H9 (cell line): ENCODE measurements around the gene NTN3. TPM values are rescaled to one million over a fixed set of nuclear protein-coding genes. Genes with fewer than 3 reads are reported as not detected.

Source experiments
- DNase-seq: peaks from one replicate; pipeline ENCODE4 v3.0.0-alpha.2; 2017
- H2AFZ ChIP-seq: one replicate; pipeline ENCODE4 v1.6.1; 2013; ENCODE audit warnings: mild to moderate bottlenecking, low read length, control low read depth, moderate library complexity
- H2AK5ac ChIP-seq: 2 replicates; pipeline ENCODE4 v1.6.1; 2013; ENCODE audit warnings: low read length, control low read depth, mixed read lengths; ENCODE audit not compliant: insufficient read length
- H2BK120ac ChIP-seq: one replicate; pipeline ENCODE4 v1.6.1; 2013; ENCODE audit warnings: low read depth, mild to moderate bottlenecking, low read length, control low read depth, inconsistent platforms; ENCODE audit not compliant: poor library complexity, severe bottlenecking
- H2BK12ac ChIP-seq: 2 replicates; pipeline ENCODE4 v1.6.1; 2013; ENCODE audit warnings: low read length, control low read depth, mixed read lengths, low read depth; ENCODE audit not compliant: insufficient read length
- H2BK15ac ChIP-seq: 2 replicates; pipeline ENCODE4 v1.6.1; 2013; ENCODE audit warnings: low read depth, low read length, control low read depth
- H2BK20ac ChIP-seq: one replicate; pipeline ENCODE4 v1.6.1; 2013; ENCODE audit warnings: low read depth, mild to moderate bottlenecking, low read length, control low read depth, inconsistent platforms; ENCODE audit not compliant: poor library complexity, severe bottlenecking
- H2BK5ac ChIP-seq: 2 replicates; pipeline ENCODE4 v1.6.1; 2013; ENCODE audit warnings: low read length, control low read depth, mixed read lengths; ENCODE audit not compliant: insufficient read length
- H3K14ac ChIP-seq: 2 replicates; pipeline ENCODE4 v1.6.1; 2013; ENCODE audit warnings: low read length, control low read depth; ENCODE audit not compliant: insufficient read depth
- H3K18ac ChIP-seq: 2 replicates; pipeline ENCODE4 v1.6.1; 2013; ENCODE audit warnings: low read depth, mild to moderate bottlenecking, mixed read lengths, low read length, control low read depth; ENCODE audit not compliant: insufficient read length
- H3K23ac ChIP-seq: 2 replicates; pipeline ENCODE4 v1.6.1; 2013; ENCODE audit warnings: low read length, control low read depth, mixed read lengths, low read depth; ENCODE audit not compliant: insufficient read length
- H3K23me2 ChIP-seq: 2 replicates; pipeline ENCODE4 v1.6.1; 2013; ENCODE audit warnings: low read depth, mild to moderate bottlenecking, mixed read lengths, low read length, control low read depth; ENCODE audit not compliant: insufficient read length, poor library complexity, severe bottlenecking
- H3K27ac ChIP-seq: 2 replicates; pipeline ENCODE4 v1.5.1; 2013; ENCODE audit warnings: low read length, control low read depth, mixed read lengths, low read depth; ENCODE audit not compliant: insufficient read length
- H3K27me3 ChIP-seq: 2 replicates; pipeline ENCODE4 v1.6.1; 2013; ENCODE audit warnings: low read length, control low read depth, inconsistent platforms; ENCODE audit not compliant: insufficient read depth
- H3K4ac ChIP-seq: 2 replicates; pipeline ENCODE4 v1.6.1; 2013; ENCODE audit warnings: low read depth, mild to moderate bottlenecking, control low read depth, inconsistent platforms, low read length, moderate library complexity
- H3K4me1 ChIP-seq: 2 replicates; pipeline ENCODE4 v1.6.1; 2013; ENCODE audit warnings: low read length, control low read depth, inconsistent platforms; ENCODE audit not compliant: insufficient read depth
- H3K4me2 ChIP-seq: 2 replicates; pipeline ENCODE4 v1.6.1; 2013; ENCODE audit warnings: low read length, control low read depth, mixed read lengths; ENCODE audit not compliant: insufficient read length, insufficient read depth
- H3K56ac ChIP-seq: 2 replicates; pipeline ENCODE4 v1.6.1; 2013; ENCODE audit warnings: low read depth, mild to moderate bottlenecking, mixed read lengths, low read length, control low read depth; ENCODE audit not compliant: insufficient read length
- H3K79me1 ChIP-seq: 2 replicates; pipeline ENCODE4 v1.6.1; 2013; ENCODE audit warnings: low read depth, mild to moderate bottlenecking, moderate library complexity, low read length, control low read depth, inconsistent platforms; ENCODE audit not compliant: insufficient read depth, poor library complexity, severe bottlenecking
- H3K79me2 ChIP-seq: 2 replicates; pipeline ENCODE4 v1.6.1; 2013; ENCODE audit warnings: low read length, control low read depth, inconsistent platforms; ENCODE audit not compliant: insufficient read depth
- H3K9ac ChIP-seq: 2 replicates; pipeline ENCODE4 v1.6.1; 2013; ENCODE audit warnings: low read length, control low read depth, mixed read lengths; ENCODE audit not compliant: insufficient read length; ENCODE audit errors: extremely low read depth
- H3K9me3 ChIP-seq: one replicate; pipeline ENCODE4 v1.6.1; 2013; ENCODE audit warnings: low read depth, low read length, inconsistent platforms; ENCODE audit not compliant: control insufficient read depth
- H3T11ph ChIP-seq: one replicate; pipeline ENCODE4 v1.6.1; 2013; ENCODE audit warnings: mild to moderate bottlenecking, low read length, control low read depth, inconsistent platforms
- H4K20me1 ChIP-seq: one replicate; pipeline ENCODE4 v1.6.1; 2013; ENCODE audit not compliant: control insufficient read depth, insufficient read length, insufficient read depth
- H4K5ac ChIP-seq: 2 replicates; pipeline ENCODE4 v1.6.1; 2013; ENCODE audit warnings: low read depth, mild to moderate bottlenecking, mixed read lengths, low read length, control low read depth; ENCODE audit not compliant: insufficient read length
- H4K8ac ChIP-seq: replicated peaks from 2 replicates; pipeline ENCODE4 v1.6.1; 2013; ENCODE audit warnings: low read length, control low read depth, mixed read lengths, low read depth; ENCODE audit not compliant: insufficient read length
- H4K91ac ChIP-seq: 2 replicates; pipeline ENCODE4 v1.6.1; 2013; ENCODE audit warnings: low read depth, mild to moderate bottlenecking, moderate library complexity, mixed read lengths, low read length, control low read depth; ENCODE audit not compliant: insufficient read length
- H3K27ac Mint-ChIP-seq, 3 experiments: 2 replicates in 2 of 3; 3 replicates in 1 of 3; pipeline ENCODE4 v1.8.0; 2020 to 2021; ENCODE audit warnings: mixed read lengths in 3 of 3, mild to moderate bottlenecking in 1 of 3, moderate library complexity in 1 of 3
- H3K27me3 Mint-ChIP-seq: 2 replicates; pipeline ENCODE4 v1.8.0; 2021; ENCODE audit warnings: low read depth, mild to moderate bottlenecking, moderate library complexity, mixed read lengths
- H3K36me3 Mint-ChIP-seq, 3 experiments: 2 replicates in 2 of 3; 3 replicates in 1 of 3; pipeline ENCODE4 v1.8.0; 2020 to 2021; ENCODE audit warnings: low read depth in 3 of 3, mixed read lengths in 3 of 3; ENCODE audit not compliant: insufficient read depth in 1 of 3
- H3K4me1 Mint-ChIP-seq, 2 experiments: 2 replicates each; pipeline ENCODE4 v1.8.0; 2020; ENCODE audit warnings: mixed read lengths in 2 of 2
- H3K4me3 Mint-ChIP-seq, 2 experiments: 2 replicates in 1 of 2; 3 replicates in 1 of 2; pipeline ENCODE4 v1.8.0; 2020 to 2021; ENCODE audit warnings: mild to moderate bottlenecking in 2 of 2, mixed read lengths in 2 of 2, moderate library complexity in 1 of 2
- H3K9me3 Mint-ChIP-seq, 2 experiments: 2 replicates in 1 of 2; 3 replicates in 1 of 2; pipeline ENCODE4 v1.8.0; 2020; ENCODE audit warnings: mild to moderate bottlenecking in 2 of 2, mixed read lengths in 2 of 2, moderate library complexity in 1 of 2
- WGBS: extraction: QIAGEN DNeasy Blood & Tissue Kit; methylation state at CpG from one replicate; pipeline ENCODE4 v1.1.7; 2013; ENCODE audit warnings: missing lambda C conversion rate, low lambda C conversion rate, mixed read lengths; ENCODE audit not compliant: insufficient read length; ENCODE audit errors: extremely low coverage; 5-methylcytosine and 5-hydroxymethylcytosine counted together
- total RNA-seq: library from RNA; stranded (reverse); gene quantifications from 2 replicates; pipeline ENCODE4 v1.2.1, GENCODE V29; 2021
- TF ChIP-seq, protein P1 (sequence below): fragments of 200-600 bp; sonication (generic); conservative IDR thresholded peaks from 3 replicates; pipeline ENCODE4 v1.8.0; 2021; ENCODE audit warnings: antibody characterized with exemption, mild to moderate bottlenecking

Gene NTN3
- total RNA-seq, 1 experiment from 2014 or later = 1.3 TPM

DNA sequence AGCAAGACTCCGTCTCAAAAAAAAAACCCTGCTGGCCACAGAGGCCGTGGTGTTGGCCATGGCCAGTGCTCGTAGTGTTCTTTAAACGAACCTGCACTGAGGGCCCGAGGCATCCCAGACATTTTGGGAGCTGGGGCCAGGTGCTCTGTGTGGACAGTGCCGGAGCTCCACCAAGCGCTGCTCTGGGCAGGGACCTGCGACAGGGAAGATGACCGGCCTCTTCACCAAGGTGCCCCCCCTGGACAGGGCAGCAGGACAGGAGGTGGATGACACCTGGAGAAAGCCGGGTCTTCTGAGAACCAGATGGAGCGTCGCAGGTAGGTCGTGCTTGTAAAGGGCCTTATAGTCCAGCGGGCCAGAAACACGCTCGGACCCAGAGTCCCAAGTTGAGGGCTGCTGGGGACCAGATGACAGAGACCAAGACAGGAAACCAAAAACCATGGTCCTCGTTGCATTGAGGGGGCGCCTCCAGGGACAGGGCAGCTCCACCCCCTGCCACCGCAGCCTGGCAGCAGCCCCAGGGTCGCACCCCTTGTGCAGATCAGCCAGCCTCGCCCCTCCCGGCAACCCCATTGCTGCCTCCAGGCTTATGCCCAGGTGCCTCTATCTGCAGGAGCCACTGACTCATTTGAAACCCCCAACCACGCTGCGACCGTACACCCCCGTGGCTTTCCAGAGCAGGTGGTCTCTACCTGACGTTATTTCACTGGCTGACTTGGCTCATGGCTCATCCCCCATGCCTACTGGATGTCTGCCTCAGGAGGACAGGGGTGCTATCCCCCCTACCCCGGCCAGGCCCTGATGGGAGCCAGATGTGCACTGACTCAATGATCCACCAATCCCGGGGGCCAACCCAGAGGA lies 4.2 kb upstream of the NTN3 start:
- Histone ChIP-seq H4K8ac (no peak overlapping the region), H3K4ac (no peak overlapping the region), H3K27me3 (peaks cover 7% of the 10 kb centered on the region; the same call in 1 of the 2 replicates), H3K23me2 (peaks cover 9% of the 10 kb centered on the region), H2BK12ac (no peak overlapping the region), H4K5ac (no peak overlapping the region), H3K18ac (no peak overlapping the region), H2BK5ac (no peak overlapping the region), H4K91ac (no peak overlapping the region), H2AFZ (no peak overlapping the region), H2BK120ac (no peak overlapping the region), H3K79me2 (no peaks in the 10 kb centered on the region), H3K79me1 (no peaks in the 10 kb centered on the region), H2BK15ac (no peak overlapping the region), H4K20me1 (no peaks in the 10 kb centered on the region), H3K9ac (no peak overlapping the region), H3K23ac (no peak overlapping the region), H3K14ac (no peak overlapping the region), H3K9me3 (no peaks in the 10 kb centered on the region), H2BK20ac (no peak overlapping the region), H3K27ac (no peak overlapping the region), H3K4me2 (peak overlapping the region; percentile 15), H3T11ph (no peak overlapping the region), H3K56ac (no peak overlapping the region), H3K4me1 (no peaks in the 10 kb centered on the region), H2AK5ac (no peak overlapping the region)
- H3K27me3 Mint-ChIP-seq = peaks cover 19% of the 10 kb centered on the region
- H3K27ac Mint-ChIP-seq = 0 out of 7 replicates have a peak overlapping the region, but pooled peaks of 1 of the 3 experiments have one; percentile 61
- H3K4me1 Mint-ChIP-seq = peaks cover 15 to 22% of the 10 kb centered on the region in 2 experiments
- no peak for DNase-seq
- H3K4me3 Mint-ChIP-seq = peak overlapping the region; percentile 30 to 63; a peak in 3 of 5 replicates
- no peaks in the 10 kb centered on the region for H3K9me3 Mint-ChIP-seq
- H3K36me3 Mint-ChIP-seq = peaks cover 4 to 21% (median 12%) of the 10 kb centered on the region in 3 experiments; a peak in 5 of 7 replicates
- WGBS = no CpG with 5 or more reads among the region's 29 CpGs
- TF ChIP-seq, protein P1, sequence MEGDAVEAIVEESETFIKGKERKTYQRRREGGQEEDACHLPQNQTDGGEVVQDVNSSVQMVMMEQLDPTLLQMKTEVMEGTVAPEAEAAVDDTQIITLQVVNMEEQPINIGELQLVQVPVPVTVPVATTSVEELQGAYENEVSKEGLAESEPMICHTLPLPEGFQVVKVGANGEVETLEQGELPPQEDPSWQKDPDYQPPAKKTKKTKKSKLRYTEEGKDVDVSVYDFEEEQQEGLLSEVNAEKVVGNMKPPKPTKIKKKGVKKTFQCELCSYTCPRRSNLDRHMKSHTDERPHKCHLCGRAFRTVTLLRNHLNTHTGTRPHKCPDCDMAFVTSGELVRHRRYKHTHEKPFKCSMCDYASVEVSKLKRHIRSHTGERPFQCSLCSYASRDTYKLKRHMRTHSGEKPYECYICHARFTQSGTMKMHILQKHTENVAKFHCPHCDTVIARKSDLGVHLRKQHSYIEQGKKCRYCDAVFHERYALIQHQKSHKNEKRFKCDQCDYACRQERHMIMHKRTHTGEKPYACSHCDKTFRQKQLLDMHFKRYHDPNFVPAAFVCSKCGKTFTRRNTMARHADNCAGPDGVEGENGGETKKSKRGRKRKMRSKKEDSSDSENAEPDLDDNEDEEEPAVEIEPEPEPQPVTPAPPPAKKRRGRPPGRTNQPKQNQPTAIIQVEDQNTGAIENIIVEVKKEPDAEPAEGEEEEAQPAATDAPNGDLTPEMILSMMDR = no peak
